HUES48 (cell line): Measurements from ENCODE around the gene HOXC6.
"Not testable (repeated sequence)": the region's sequence is repeated elsewhere in the genome, so short reads cannot be mapped to it uniquely, and the experiment has no call there.

Experiments
- H3K27ac ChIP-seq: one replicate; pipeline ENCODE4 v1.7.0; 2013; ENCODE audit warnings: low read depth, low read length, inconsistent platforms
- H3K27me3 ChIP-seq: 2 replicates; pipeline ENCODE4 v1.6.1; 2013; ENCODE audit warnings: mild to moderate bottlenecking, low read length; ENCODE audit not compliant: control insufficient read depth, insufficient read depth
- H3K36me3 ChIP-seq: 2 replicates; pipeline ENCODE4 v1.6.1; 2013; ENCODE audit warnings: low read length; ENCODE audit not compliant: control insufficient read depth, insufficient read depth
- H3K4me1 ChIP-seq: 2 replicates; pipeline ENCODE4 v1.6.1; 2013; ENCODE audit warnings: mild to moderate bottlenecking, low read length; ENCODE audit not compliant: control insufficient read depth, insufficient read depth
- H3K4me3 ChIP-seq: 2 replicates; pipeline ENCODE4 v1.5.1; 2013; ENCODE audit warnings: mild to moderate bottlenecking, low read depth, low read length
- H3K9ac ChIP-seq: 2 replicates; pipeline ENCODE4 v1.6.1; 2013; ENCODE audit warnings: mild to moderate bottlenecking, low read depth, low read length, moderate library complexity
- H3K9me3 ChIP-seq: 2 replicates; pipeline ENCODE4 v1.6.1; 2013; ENCODE audit warnings: low read length; ENCODE audit not compliant: control insufficient read depth, insufficient read depth

The HOXC6 gene

GRCh38 chr12:54035568-54036264 lies 7.5 kb downstream of the HOXC6 start:
- H3K4me1 ChIP-seq, result peaks cover 5% of the 10 kb centered on the region; the same call in 1 of the 2 replicates
- H3K9me3 ChIP-seq, result no peaks in the 10 kb centered on the region
- no peaks in the 10 kb centered on the region for H3K36me3 ChIP-seq
- peaks cover 100% of the 10 kb centered on the region for H3K27me3 ChIP-seq
- H3K4me3 ChIP-seq, result no peak overlapping the region
- H3K27ac ChIP-seq, result no peak overlapping the region
- no peak overlapping the region for H3K9ac ChIP-seq

DNA sequence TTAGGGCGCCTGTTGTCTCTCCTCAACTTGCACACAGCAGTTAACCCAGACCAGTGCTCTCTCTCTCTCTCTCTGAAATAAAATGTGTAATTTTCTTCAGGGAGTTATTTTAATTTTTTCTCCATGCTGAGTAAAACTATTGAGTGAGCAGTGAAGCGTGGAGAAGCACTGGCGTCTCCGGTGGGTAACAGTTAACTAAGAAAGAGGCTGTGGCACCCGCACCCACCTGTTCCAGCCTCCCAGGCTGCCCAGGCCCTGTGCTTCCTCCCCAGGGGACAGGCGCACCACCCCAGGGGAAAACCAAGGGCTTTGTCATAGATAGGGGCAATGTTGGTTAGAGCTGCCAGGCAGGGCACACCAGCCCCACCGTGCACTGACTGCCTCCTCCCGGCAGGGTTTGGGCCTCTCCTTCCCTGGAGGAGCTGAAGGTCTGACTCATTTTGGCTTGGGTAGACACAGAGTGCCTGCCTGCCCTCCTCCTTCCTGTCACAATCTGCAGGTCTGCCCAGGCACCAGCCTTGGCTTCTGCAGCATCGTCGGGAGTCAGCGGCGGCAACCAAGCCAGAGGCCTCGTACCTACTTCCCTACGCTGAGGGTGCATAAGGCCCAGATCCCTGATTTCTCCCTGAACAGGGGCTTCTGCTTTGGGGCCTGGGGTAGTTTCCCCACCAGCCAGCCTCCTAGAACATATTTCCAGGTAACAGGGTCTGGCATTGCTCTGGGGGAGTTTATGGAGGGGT lies 8.6 kb downstream of the HOXC6 start:
- Histone ChIP-seq H3K27ac (no peak overlapping the region), H3K9me3 (no peaks in the 10 kb centered on the region), H3K4me3 (no peak overlapping the region), H3K27me3 (peaks cover 100% of the 10 kb centered on the region), H3K9ac (no peak overlapping the region), H3K36me3 (no peaks in the 10 kb centered on the region), H3K4me1 (peaks cover 5% of the 10 kb centered on the region; the same call in 1 of the 2 replicates)

GRCh38 chr12:54037360-54038283 lies 9.4 kb downstream of the HOXC6 start:
- Histone ChIP-seq H3K4me3 (no peak overlapping the region), H3K36me3 (no peaks in the 10 kb centered on the region), H3K27me3 (peaks cover 100% of the 10 kb centered on the region), H3K9me3 (no peaks in the 10 kb centered on the region), H3K9ac (no peak overlapping the region), H3K4me1 (peaks cover 5% of the 10 kb centered on the region; the same call in 1 of the 2 replicates), H3K27ac (no peak overlapping the region)

- peaks cover 100% of the 10 kb centered on the region for H3K27me3 ChIP-seq
- no peak overlapping the region for H3K4me3 ChIP-seq
- H3K4me1 ChIP-seq, result no peaks in the 10 kb centered on the region
- no peaks in the 10 kb centered on the region for H3K9me3 ChIP-seq
- H3K27ac ChIP-seq, result no peak overlapping the region
- no peaks in the 10 kb centered on the region for H3K36me3 ChIP-seq
- no peak overlapping the region for H3K9ac ChIP-seq
Measured at GRCh38 chr12:54038284-54038870, 10.1 kb downstream of the HOXC6 start.

DNA sequence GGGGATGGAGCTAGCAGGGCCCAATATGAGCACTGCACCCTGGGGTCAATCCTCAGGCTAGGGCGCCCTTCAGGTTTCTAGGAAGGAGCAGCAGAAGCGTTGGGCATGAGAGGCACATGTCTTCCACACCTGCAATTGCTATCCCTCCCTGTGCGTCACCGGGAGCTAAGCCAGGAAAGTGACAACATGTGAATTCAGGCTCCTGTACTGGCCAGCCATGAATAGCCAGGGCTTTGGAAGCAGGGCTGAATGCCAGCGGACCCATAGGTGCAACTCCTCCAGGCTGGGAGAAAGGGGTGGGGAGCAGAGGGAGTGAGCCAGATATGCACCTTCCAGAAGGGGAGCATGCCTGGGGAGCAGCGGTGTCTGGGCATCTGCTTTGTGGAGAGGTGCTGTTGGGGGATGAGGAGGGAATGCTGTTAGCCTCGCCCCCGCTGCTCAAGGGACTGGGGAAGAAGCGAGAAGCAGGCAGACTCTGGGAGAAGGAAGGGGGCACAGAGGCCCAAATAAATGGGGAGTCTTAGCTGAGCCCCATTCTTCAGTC lies 10.7 kb downstream of the HOXC6 start:
- Histone ChIP-seq H3K27ac (no peak overlapping the region), H3K4me1 (no peaks in the 10 kb centered on the region), H3K4me3 (no peak overlapping the region), H3K27me3 (peaks cover 100% of the 10 kb centered on the region), H3K36me3 (no peaks in the 10 kb centered on the region), H3K9me3 (no peaks in the 10 kb centered on the region), H3K9ac (no peak overlapping the region)

DNA sequence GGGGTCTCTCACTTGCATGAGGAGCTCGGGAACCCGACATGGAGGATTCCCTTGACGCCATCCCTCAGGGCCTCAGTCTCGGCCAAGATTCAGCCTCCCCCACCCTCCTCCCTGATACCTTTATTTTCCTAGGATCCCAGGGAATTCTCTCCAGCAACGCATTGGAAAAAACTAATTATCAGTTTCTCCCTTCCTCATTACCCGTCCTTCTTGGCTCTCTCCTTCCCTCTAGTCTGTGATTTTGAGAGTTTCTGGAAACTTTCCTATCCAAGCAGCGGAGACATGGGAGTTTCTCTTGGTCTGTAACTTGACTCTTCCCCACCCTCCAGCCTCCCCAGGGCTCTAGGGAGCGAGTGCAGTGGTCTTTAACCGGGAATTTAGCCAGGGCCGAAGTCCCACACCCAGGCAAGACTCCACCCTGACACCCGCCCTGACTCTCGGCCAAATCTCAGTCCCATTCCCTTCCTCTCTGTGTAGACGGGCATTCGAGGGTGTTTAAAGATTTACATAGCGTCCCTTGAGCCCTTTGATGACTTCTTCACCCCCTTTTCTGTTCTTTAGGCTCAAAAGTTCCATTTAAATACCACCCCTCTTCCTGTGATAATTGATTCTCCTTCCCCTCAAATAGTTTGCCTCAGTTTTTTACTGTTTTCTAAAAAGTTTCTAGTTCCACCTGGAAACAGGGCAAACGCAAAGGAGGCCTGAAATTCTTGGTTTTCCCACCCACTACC lies 11.3 kb downstream of the HOXC6 start:
- peaks cover 100% of the 10 kb centered on the region for H3K27me3 ChIP-seq
- H3K9me3 ChIP-seq, result no peaks in the 10 kb centered on the region
- no peaks in the 10 kb centered on the region for H3K36me3 ChIP-seq
- no peaks in the 10 kb centered on the region for H3K4me1 ChIP-seq
- no peak overlapping the region for H3K9ac ChIP-seq
- H3K27ac ChIP-seq, result no peak overlapping the region
- no peak overlapping the region for H3K4me3 ChIP-seq

DNA sequence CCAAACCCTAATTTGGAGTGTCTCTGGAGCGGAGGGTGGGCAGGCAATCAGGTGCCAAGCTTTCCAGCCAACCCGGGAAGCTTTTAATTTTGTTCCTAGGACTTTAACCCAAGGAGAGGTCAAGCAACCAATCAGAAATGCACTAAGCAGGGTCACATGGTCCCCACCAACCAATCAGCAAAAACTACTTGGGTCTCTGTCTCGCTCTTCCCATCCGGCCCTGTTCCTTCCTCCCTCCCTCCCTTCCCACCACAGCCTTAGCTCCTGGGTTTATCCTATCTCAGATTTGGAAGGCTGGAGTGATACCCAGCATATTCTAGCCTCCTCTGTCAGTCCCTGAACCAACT lies 11.9 kb downstream of the HOXC6 start:
- no peak overlapping the region for H3K27ac ChIP-seq
- peaks cover 100% of the 10 kb centered on the region for H3K27me3 ChIP-seq
- H3K4me3 ChIP-seq, result no peak overlapping the region
- no peaks in the 10 kb centered on the region for H3K9me3 ChIP-seq
- H3K36me3 ChIP-seq, result no peaks in the 10 kb centered on the region
- no peak overlapping the region for H3K9ac ChIP-seq
- H3K4me1 ChIP-seq, result no peaks in the 10 kb centered on the region

GRCh38 chr12:54040648-54041047 lies 12.4 kb downstream of the HOXC6 start:
- Histone ChIP-seq H3K4me3 (no peak overlapping the region), H3K27ac (no peak overlapping the region), H3K36me3 (no peaks in the 10 kb centered on the region), H3K9me3 (no peaks in the 10 kb centered on the region), H3K4me1 (no peaks in the 10 kb centered on the region), H3K9ac (no peak overlapping the region), H3K27me3 (peaks cover 100% of the 10 kb centered on the region)

GRCh38 chr12:54041097-54041690 lies 13.0 kb downstream of the HOXC6 start:
- H3K27me3 ChIP-seq, result peaks cover 100% of the 10 kb centered on the region
- H3K4me1 ChIP-seq, result no peaks in the 10 kb centered on the region

GRCh38 chr12:54042033-54042432 lies 13.8 kb downstream of the HOXC6 start:
- not testable (repeated sequence) for H3K36me3 ChIP-seq, H3K9me3 ChIP-seq, H3K27ac ChIP-seq, H3K4me3 ChIP-seq, H3K9ac ChIP-seq, H3K4me1 ChIP-seq
- H3K27me3 ChIP-seq, result peaks cover 100% of the 10 kb centered on the region

More at GRCh38 chr12:54041097-54041690, 13.0 kb downstream of the HOXC6 start:
- H3K4me3 ChIP-seq, result no peak overlapping the region
- H3K9me3 ChIP-seq, result no peaks in the 10 kb centered on the region
- no peak overlapping the region for H3K9ac ChIP-seq
- no peaks in the 10 kb centered on the region for H3K36me3 ChIP-seq
- no peak overlapping the region for H3K27ac ChIP-seq
